DOHH2 (cell line): ENCODE measurements around the gene TRAPPC5.

Experiments
- EZH2phosphoT487 ChIP-seq: fragments of 200-600 bp; sonication (generic); IDR thresholded peaks from 2 replicates; pipeline ENCODE4 v1.6.1; 2017; ENCODE audit warnings: borderline replicate concordance, mild to moderate bottlenecking, antibody characterized with exemption, low read length, moderate library complexity, mixed read lengths
- TF ChIP-seq, protein P1 (sequence below): fragments of 200-600 bp; sonication (generic); IDR thresholded peaks from one replicate; pipeline ENCODE4 v1.5.1; 2014; ENCODE audit warnings: antibody characterized with exemption, mild to moderate bottlenecking, low read depth, low read length; ENCODE audit not compliant: poor library complexity, severe bottlenecking

DNA sequence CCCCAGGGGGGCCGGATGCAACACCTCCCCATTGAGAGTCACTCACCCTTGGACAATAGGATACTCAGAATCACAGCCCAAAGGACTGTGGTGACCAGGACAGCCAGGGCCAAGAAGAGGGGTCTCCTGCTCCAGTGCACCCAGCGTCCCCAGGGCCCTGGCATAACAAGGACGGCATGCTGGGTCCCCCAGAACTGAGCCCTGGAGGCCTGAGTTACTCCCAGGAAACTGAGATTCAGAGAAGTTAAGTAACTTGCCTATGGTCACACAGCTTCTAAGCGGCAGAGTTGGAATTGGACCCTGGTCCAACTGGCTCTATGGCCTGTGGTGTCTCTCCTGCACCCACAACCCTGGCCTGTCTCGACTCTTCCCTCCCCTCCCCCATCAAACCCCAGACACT lies 51.0 kb downstream of the TRAPPC5 start:
- TF ChIP-seq, protein P1, sequence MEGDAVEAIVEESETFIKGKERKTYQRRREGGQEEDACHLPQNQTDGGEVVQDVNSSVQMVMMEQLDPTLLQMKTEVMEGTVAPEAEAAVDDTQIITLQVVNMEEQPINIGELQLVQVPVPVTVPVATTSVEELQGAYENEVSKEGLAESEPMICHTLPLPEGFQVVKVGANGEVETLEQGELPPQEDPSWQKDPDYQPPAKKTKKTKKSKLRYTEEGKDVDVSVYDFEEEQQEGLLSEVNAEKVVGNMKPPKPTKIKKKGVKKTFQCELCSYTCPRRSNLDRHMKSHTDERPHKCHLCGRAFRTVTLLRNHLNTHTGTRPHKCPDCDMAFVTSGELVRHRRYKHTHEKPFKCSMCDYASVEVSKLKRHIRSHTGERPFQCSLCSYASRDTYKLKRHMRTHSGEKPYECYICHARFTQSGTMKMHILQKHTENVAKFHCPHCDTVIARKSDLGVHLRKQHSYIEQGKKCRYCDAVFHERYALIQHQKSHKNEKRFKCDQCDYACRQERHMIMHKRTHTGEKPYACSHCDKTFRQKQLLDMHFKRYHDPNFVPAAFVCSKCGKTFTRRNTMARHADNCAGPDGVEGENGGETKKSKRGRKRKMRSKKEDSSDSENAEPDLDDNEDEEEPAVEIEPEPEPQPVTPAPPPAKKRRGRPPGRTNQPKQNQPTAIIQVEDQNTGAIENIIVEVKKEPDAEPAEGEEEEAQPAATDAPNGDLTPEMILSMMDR = no peak
- no peak for TF ChIP-seq EZH2phosphoT487
